Activated CD4-positive, alpha-beta T cell treated with anti-CD3 and anti-CD28 coated beads, Interleukin-2, amount 10 ng/mL, durations not matched to agents 24 days and 14 days (primary cell): ENCODE measurements around the gene GARIN5B. TPM values are rescaled to one million over a fixed set of nuclear protein-coding genes. Genes with fewer than 3 reads are reported as not detected.
"Not testable (repeated sequence)": the region's sequence is repeated elsewhere in the genome, so short reads cannot be mapped to it uniquely, and the experiment has no call there.

Source experiments
- DNase-seq: peaks from one replicate; pipeline ENCODE4 v3.0.0; 2022
- H3K27ac Mint-ChIP-seq: one replicate; pipeline ENCODE4 v1.8.0; 2022; ENCODE audit warnings: mild to moderate bottlenecking, mixed read lengths
- H3K27me3 Mint-ChIP-seq: one replicate; pipeline ENCODE4 v1.8.0; 2022; ENCODE audit warnings: mixed read lengths
- H3K36me3 Mint-ChIP-seq: one replicate; pipeline ENCODE4 v1.8.0; 2022; ENCODE audit warnings: low read depth, mild to moderate bottlenecking, mixed read lengths
- H3K4me1 Mint-ChIP-seq: one replicate; pipeline ENCODE4 v1.8.0; 2021; ENCODE audit warnings: mixed read lengths
- H3K4me3 Mint-ChIP-seq: one replicate; pipeline ENCODE4 v1.8.0; 2022; ENCODE audit warnings: mild to moderate bottlenecking, moderate library complexity, mixed read lengths
- H3K9me3 Mint-ChIP-seq: one replicate; pipeline ENCODE4 v1.8.0; 2021; ENCODE audit warnings: mixed read lengths
- intact Hi-C: fragments of 100-400 bp; cut with micrococcal nuclease; formaldehyde crosslinking; loops from one replicate; pipeline ENCODE4 v1.15.1; 2023
- total RNA-seq: library from RNA; stranded (reverse); gene quantifications from 2 replicates; pipeline ENCODE4 v1.2.3, GENCODE V29; 2022

GARIN5B gene
- total RNA-seq, 1 donor from 2014 or later = not detected

DNA sequence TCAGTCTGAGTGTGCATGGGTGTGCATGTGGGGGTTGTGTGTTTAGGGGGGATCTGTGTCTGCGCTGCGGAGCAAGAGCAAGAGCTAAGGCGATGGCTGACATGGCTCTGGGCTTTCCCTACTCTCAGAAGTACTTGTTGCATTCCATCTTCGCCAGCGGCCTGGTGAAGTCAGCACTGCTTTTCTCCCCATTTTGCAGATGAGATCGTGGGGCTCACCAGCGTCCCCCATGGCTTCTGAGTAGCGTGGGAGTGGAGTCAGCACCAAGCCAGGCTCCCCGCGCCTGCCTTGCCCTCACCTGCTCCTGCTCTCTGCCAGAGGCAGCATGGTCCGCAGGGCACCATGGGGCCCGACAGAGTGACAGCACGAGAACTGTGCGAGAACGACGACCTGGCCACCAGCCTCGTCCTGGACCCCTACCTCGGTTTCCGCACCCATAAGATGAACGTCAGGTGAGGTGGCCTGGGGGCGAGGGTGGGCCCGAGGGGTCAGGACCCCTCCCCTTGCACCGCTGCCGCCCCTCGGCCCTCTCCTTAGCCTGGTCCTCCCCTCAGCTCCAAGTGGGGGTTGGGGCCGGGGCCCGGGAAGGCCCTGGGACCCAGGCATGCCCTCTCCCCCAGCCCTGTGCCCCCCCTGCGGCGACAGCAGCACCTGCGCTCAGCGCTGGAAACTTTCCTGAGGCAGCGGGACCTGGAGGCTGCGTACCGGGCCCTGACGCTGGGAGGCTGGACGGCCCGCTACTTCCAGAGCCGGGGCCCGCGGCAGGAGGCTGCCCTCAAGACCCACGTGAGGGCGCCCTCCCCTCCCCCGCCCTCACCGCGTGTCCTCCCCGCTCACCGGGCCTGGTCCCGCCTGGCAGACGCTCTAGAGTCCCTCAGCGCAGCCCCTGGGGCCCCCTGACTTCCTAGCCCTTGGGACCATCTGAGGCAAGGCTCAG lies 21.2 kb downstream of the GARIN5B start:
- peak overlapping the region; percentile 42 for H3K27ac Mint-ChIP-seq
- intact Hi-C loops = no loop called here
- no peaks in the 10 kb centered on the region for H3K9me3 Mint-ChIP-seq

DNA sequence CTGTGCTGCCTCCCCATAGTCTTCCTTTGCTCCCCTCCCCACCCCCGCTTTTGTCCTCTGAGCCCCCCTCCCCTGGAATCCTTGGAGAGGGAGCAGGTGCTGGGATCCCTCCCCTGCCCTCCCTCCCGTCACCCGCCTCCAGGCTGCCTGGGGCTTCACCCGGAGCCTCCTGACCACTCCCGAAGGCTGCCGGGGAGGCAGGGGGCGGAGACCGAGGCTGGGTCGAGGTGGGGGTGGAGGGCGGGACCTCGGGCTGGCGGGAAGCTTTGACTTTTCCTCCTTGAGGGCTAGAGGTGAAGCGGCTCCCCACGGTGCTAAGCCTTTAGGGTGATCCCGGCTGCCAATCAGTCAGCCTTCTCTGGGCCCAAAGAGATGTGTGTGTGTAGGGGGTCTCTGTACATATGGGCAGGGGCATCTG lies 21.9 kb downstream of the GARIN5B start:
- Mint-ChIP-seq H3K27ac (peak overlapping the region; percentile 94), H3K4me1 (peaks cover 16% of the 10 kb centered on the region), H3K27me3 (peaks cover 9% of the 10 kb centered on the region), H3K4me3 (peak overlapping the region; percentile 91), H3K36me3 (peaks cover 11% of the 10 kb centered on the region), H3K9me3 (no peaks in the 10 kb centered on the region)
- intact Hi-C loops = no loop called here
- DNase-seq = peak; percentile 90

More for the DNA sequence above, 21.2 kb downstream of the GARIN5B start:
- H3K27me3 Mint-ChIP-seq = peaks cover 5% of the 10 kb centered on the region
- H3K4me3 Mint-ChIP-seq = peak overlapping the region; percentile 69
- DNase-seq = no peak
- H3K4me1 Mint-ChIP-seq = peaks cover 16% of the 10 kb centered on the region
- H3K36me3 Mint-ChIP-seq = peaks cover 11% of the 10 kb centered on the region

DNA sequence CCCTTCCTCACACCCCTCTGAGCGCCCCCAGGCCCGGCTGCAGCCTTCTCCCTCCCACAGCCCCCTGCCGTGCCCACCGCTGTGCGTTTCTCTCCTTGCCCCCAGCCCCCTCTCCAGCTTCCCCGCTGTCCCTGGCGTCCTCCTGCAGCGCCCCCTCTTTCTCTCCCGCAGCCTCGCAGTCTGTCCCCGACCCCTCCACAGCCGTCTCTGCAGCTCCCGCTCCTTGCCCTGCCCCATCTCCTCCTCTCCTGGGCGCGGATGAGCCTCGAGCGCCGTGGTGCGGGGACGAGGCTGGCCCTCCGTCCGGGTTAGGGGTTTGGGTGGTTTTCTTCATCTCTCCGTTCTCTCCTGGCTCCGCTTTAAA lies 22.3 kb downstream of the GARIN5B start:
- Mint-ChIP-seq H3K27me3 (peaks cover 11% of the 10 kb centered on the region), H3K4me3 (peak overlapping the region; percentile 91)
- intact Hi-C loops = no loop called here

GRCh38 chr19:55339889-55340783 lies 22.9 kb downstream of the GARIN5B start:
- Mint-ChIP-seq H3K36me3 (peaks cover 11% of the 10 kb centered on the region), H3K4me1 (peaks cover 16% of the 10 kb centered on the region), H3K9me3 (no peaks in the 10 kb centered on the region), H3K27me3 (peaks cover 11% of the 10 kb centered on the region), H3K4me3 (peak overlapping the region; percentile 91), H3K27ac (peak overlapping the region; percentile 97)
- DNase-seq = peak; percentile 80
- intact Hi-C loops = loop anchor here (1.0 to 10.0 kb wide), 10 partner anchors 13 to 785 kb away; partner anchors contain the start of genes DNAAF3, FIZ1, HSPBP1 and PPP1R12C

More for the DNA sequence above, 22.3 kb downstream of the GARIN5B start:
- Mint-ChIP-seq H3K36me3 (peaks cover 11% of the 10 kb centered on the region), H3K9me3 (no peaks in the 10 kb centered on the region), H3K4me1 (peaks cover 16% of the 10 kb centered on the region), H3K27ac (peak overlapping the region; percentile 94)
- DNase-seq = peak; percentile 76

DNA sequence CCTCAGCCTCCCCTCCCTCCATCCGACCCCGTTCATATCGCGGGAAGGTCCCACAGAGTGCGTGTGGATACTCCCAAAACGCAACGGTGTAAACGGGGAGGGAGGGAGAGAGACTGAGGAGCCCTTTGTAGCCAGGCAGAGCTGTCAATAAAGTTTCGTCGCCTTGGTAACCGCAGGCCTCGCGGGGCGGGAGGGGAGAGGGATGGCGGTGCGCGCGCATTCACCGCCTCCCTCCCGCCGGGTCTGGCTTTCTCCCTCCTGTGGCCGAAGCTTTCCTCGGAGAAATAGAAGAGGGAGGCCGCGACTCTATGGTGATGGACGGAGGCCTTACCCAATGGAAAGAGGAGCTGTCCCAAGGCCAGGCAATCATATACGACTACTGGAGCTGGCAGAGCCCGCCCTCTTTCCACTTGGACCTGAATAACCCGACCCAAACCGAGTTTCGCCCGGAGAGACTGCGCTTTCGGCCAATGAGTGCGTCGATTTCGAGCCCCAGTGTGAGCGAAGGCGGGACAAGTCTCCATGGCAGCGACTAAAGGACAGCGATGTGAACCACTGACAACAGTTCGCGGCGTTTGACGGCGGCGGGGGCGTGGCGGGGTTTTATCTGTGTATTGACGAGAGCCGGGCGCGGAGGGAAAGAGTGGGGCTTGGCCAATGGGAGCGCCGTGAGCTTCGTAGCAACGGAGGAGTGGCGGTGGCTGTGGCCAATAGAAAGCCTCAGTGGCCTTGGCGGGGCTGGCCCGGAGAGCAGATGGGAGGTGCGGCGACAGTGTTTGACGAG lies 23.8 kb downstream of the GARIN5B start, which contains the start of gene KMT5C:
Gene KMT5C (plus strand): TSS at position 772 of the 784 bp plus-strand sequence. CDS start 2,061 bp downstream, outside the sequence.
- H3K4me3 Mint-ChIP-seq = peak within 1 kb of the TSS; percentile 91
- intact Hi-C loops = loop anchor here (1.0 to 10.0 kb wide), 10 partner anchors 14 to 786 kb away; partner anchors contain the start of genes DNAAF3, FIZ1, HSPBP1 and PPP1R12C

DNA sequence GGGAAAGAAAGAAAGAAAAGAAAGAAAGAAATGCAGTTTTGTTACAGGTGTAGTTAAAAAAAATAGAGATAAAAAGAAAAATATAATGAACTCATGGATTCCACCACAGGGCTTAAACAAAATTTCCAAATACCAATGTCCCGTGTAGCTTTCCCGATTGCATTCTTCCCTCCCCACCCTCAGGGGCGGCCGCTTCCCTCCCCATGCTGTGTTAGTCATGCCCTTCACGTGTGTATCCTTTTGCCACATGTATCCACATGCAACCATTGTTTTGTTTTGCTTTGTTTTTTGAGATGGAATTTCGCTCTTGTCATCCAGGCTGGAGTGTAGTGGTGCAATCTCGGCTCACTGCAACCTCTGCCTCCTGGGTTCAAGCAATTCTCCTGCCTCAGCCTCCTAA lies 27.0 kb downstream of the GARIN5B start:
- H3K4me3 Mint-ChIP-seq = no peak overlapping the region
- H3K27ac Mint-ChIP-seq = no peak overlapping the region
- intact Hi-C loops = loop anchor here (10.0 kb wide), 1 partner anchor 789 kb away; the partner anchor contains the start of gene ZNF787
- H3K27me3 Mint-ChIP-seq = peaks cover 11% of the 10 kb centered on the region
- DNase-seq = no peak
- H3K9me3 Mint-ChIP-seq = no peaks in the 10 kb centered on the region
- H3K4me1 Mint-ChIP-seq = peaks cover 12% of the 10 kb centered on the region
- peaks cover 2% of the 10 kb centered on the region for H3K36me3 Mint-ChIP-seq

More for the DNA sequence above, 23.8 kb downstream of the GARIN5B start, which contains the start of gene KMT5C:
- H3K4me1 Mint-ChIP-seq = peaks cover 16% of the 10 kb centered on the region
- peaks cover 11% of the 10 kb centered on the region for H3K36me3 Mint-ChIP-seq
- no peaks in the 10 kb centered on the region for H3K9me3 Mint-ChIP-seq
- peak within 1 kb of the TSS; percentile 97 for H3K27ac Mint-ChIP-seq
- peaks cover 11% of the 10 kb centered on the region for H3K27me3 Mint-ChIP-seq
- peak; percentile 100 for DNase-seq

GRCh38 chr19:55333870-55334269 lies 29.2 kb downstream of the GARIN5B start:
- DNase-seq = no peak
- peaks cover 12% of the 10 kb centered on the region for H3K27me3 Mint-ChIP-seq
- no peak overlapping the region for H3K27ac Mint-ChIP-seq
- H3K36me3 Mint-ChIP-seq = no peaks in the 10 kb centered on the region
- H3K4me1 Mint-ChIP-seq = peaks cover 6% of the 10 kb centered on the region
- intact Hi-C loops = loop anchor here (10.0 kb wide), 1 partner anchor 791 kb away; the partner anchor contains the start of gene ZNF787
- no peak overlapping the region for H3K4me3 Mint-ChIP-seq
- no peaks in the 10 kb centered on the region for H3K9me3 Mint-ChIP-seq

DNA sequence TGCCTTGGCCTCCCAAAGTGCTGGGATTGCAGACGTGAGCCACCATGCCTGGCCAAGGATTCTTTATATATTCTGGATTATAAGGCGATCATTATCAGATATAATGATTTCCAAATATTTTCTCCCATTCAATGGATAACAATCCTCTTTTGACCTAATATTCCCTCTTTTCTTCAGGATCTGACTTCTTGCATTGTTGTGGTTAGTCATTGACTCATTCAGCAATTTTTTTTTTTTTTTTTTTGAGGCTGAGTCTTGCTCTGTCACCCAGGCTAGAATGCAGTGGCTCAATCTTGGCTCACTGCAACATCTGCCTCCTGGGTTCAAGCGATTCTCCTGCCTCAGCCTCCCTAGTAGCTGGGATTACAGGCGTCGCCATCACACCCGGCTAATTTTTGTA lies 33.3 kb downstream of the GARIN5B start:
- H3K27ac Mint-ChIP-seq, DNase-seq, H3K27me3 Mint-ChIP-seq, H3K36me3 Mint-ChIP-seq, H3K4me3 Mint-ChIP-seq, H3K4me1 Mint-ChIP-seq, H3K9me3 Mint-ChIP-seq: not testable (repeated sequence)
- intact Hi-C loops = loop anchor here (10.0 kb wide), 1 partner anchor 795 kb away; the partner anchor contains the start of gene ZNF787

- H3K4me3 Mint-ChIP-seq, H3K27me3 Mint-ChIP-seq, H3K4me1 Mint-ChIP-seq, DNase-seq, intact Hi-C loops, H3K9me3 Mint-ChIP-seq, H3K36me3 Mint-ChIP-seq: not testable (repeated sequence)
- peak overlapping the region; percentile 25 for H3K27ac Mint-ChIP-seq
Measured at GRCh38 chr19:55328774-55329318, 34.2 kb downstream of the GARIN5B start.

GRCh38 chr19:55325172-55325571 lies 37.9 kb downstream of the GARIN5B start, which contains the start of gene TMEM150B:
TMEM150B (minus strand) TSS chr19:55325341; CDS start chr19:55321036, 4,305 bp downstream.
- intact Hi-C loops = no loop called here
- peak within 1 kb of the TSS; percentile 25 for H3K27ac Mint-ChIP-seq
- H3K4me3 Mint-ChIP-seq = no peak within 1 kb of the TSS
- peaks cover 5% of the 10 kb centered on the region for H3K4me1 Mint-ChIP-seq
- no peaks in the 10 kb centered on the region for H3K36me3 Mint-ChIP-seq
- no peak for DNase-seq
- no peaks in the 10 kb centered on the region for H3K9me3 Mint-ChIP-seq
- peaks cover 16% of the 10 kb centered on the region for H3K27me3 Mint-ChIP-seq

DNA sequence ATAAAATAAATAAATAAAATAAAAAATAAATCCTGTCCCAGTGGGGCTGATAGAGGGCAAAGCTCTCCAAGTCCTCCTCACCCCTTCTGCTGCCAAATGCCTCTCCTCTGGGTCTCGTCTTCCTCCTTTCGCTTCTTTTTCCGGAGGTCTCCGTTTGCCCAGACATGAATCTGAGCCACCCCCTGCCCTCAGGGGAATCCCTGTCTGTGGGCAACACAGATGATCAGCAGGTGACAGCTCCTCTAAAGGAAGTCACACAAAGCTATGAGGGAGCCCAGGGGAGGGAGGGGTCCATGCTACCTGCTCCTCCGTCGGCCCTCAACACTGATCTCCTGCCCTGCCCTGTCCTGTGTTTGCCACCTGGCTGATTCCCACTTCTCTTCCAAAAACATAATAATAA lies 38.4 kb downstream of the GARIN5B start:
- Mint-ChIP-seq H3K36me3 (no peaks in the 10 kb centered on the region), H3K27me3 (peaks cover 16% of the 10 kb centered on the region), H3K27ac (no peak overlapping the region), H3K9me3 (no peaks in the 10 kb centered on the region), H3K4me1 (peaks cover 5% of the 10 kb centered on the region), H3K4me3 (no peak overlapping the region)
- intact Hi-C loops = no loop called here
- no peak for DNase-seq

DNA sequence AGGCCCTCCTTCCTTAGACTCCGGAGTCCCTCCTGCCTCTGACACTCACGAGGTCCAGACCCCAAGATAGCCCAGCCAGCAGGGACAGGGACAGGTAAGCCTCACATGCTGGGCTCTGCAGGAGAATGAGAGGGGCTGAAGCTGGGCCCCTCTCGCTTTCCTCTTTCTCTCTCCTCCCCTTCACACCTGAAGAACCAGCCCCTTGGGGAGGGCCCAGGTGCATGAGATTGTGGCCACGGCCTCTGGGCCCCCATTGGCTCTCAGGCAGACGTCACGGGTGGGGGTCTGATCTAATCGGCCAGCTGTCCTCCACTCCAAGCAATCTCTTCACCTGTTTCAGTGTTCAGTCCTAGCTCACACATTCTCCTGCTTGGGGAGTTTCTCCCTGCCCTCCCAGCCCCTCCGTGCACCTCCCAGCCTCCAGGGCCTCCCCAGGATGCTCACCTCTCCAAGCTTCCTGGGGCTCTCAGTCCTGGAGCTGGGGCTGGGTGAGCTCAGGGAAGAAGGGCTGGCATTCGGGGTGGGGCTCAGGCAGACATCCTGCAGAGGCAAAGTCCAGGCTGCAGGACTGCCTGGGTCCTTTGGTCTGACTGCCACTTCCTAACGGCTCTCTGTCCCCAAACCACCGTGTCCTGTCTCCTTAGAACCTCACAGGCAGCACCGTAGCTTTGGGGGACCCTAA lies 40.7 kb downstream of the GARIN5B start:
- H3K4me1 Mint-ChIP-seq = peaks cover 5% of the 10 kb centered on the region
- H3K27ac Mint-ChIP-seq = no peak overlapping the region
- peaks cover 12% of the 10 kb centered on the region for H3K27me3 Mint-ChIP-seq
- H3K9me3 Mint-ChIP-seq = no peaks in the 10 kb centered on the region
- DNase-seq = no peak
- no peaks in the 10 kb centered on the region for H3K36me3 Mint-ChIP-seq
- no peak overlapping the region for H3K4me3 Mint-ChIP-seq
- intact Hi-C loops = no loop called here
